DND-41 (cell line): ENCODE results near the gene FAN1.
"Not testable (repeated sequence)": the region's sequence is repeated elsewhere in the genome, so short reads cannot be mapped to it uniquely, and the experiment has no call there.

Source experiments
- EZH2 ChIP-seq: IDR thresholded peaks from 3 replicates; pipeline ENCODE4 v1.6.1; 2012; ENCODE audit warnings: borderline replicate concordance, low read depth, mild to moderate bottlenecking, moderate library complexity, low read length, inconsistent platforms; ENCODE audit not compliant: severe bottlenecking
- TF ChIP-seq, protein P1 (sequence below): IDR thresholded peaks from 2 replicates; pipeline ENCODE4 v1.5.1; 2012; ENCODE audit warnings: borderline replicate concordance, low read length, moderate library complexity, mild to moderate bottlenecking; ENCODE audit not compliant: poor library complexity, severe bottlenecking; ENCODE audit errors: extremely low read depth

- TF ChIP-seq, protein P1, sequence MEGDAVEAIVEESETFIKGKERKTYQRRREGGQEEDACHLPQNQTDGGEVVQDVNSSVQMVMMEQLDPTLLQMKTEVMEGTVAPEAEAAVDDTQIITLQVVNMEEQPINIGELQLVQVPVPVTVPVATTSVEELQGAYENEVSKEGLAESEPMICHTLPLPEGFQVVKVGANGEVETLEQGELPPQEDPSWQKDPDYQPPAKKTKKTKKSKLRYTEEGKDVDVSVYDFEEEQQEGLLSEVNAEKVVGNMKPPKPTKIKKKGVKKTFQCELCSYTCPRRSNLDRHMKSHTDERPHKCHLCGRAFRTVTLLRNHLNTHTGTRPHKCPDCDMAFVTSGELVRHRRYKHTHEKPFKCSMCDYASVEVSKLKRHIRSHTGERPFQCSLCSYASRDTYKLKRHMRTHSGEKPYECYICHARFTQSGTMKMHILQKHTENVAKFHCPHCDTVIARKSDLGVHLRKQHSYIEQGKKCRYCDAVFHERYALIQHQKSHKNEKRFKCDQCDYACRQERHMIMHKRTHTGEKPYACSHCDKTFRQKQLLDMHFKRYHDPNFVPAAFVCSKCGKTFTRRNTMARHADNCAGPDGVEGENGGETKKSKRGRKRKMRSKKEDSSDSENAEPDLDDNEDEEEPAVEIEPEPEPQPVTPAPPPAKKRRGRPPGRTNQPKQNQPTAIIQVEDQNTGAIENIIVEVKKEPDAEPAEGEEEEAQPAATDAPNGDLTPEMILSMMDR, result not testable (repeated sequence)
- not testable (repeated sequence) for TF ChIP-seq EZH2
Observed at GRCh38 chr15:30883666-30884065, 20.0 kb upstream of the FAN1 start.
